ENCODE results near the gene DGKG. TPM values are rescaled to one million over a fixed set of nuclear protein-coding genes. Genes with fewer than 3 reads are reported as not detected.

Gene DGKG
- total and polyA plus RNA-seq, 9 of the 15 experiments (the other 6 are each of a cell fraction or from before 2014, with no cell fraction given) = 0.01 to 0.36 (median 0.15) TPM

GRCh38 chr3:186107215-186108105, 254.6 kb downstream of the DGKG start (continued):
- TF ChIP-seq HINFP (tag; conservative IDR thresholded peaks at IDR 0.05; ENCODE audit: low read depth) (no peak), CREB3L1 (IDR thresholded peaks at IDR 0.05; ENCODE audit: borderline replicate concordance, low read depth) (no peak), ZNF224 (CRISPR knock-in tag; IDR thresholded peaks at IDR 0.05) (no peak), KAT2B (IDR thresholded peaks at IDR 0.05; ENCODE audit: low read depth, low read length) (no peak), SAFB2 (IDR thresholded peaks at IDR 0.05; ENCODE audit: borderline replicate concordance, low read depth, low read length, severe bottlenecking) (no peak), EP400 (IDR thresholded peaks at IDR 0.05) (peak; percentile 14; the same call in 1 of the 2 replicates), ZFP91 (CRISPR knock-in tag; IDR thresholded peaks at IDR 0.05) (no peak), ZNF407 (IDR thresholded peaks at IDR 0.05; ENCODE audit: low read depth) (no peak), IRF1 (CRISPR knock-in tag; IDR thresholded peaks at IDR 0.05; ENCODE audit: borderline replicate concordance) (no peak), NFYB (IDR thresholded peaks at IDR 0.05; ENCODE audit: extremely low read depth, insufficient read length) (no peak), MAFK (IDR thresholded peaks at IDR 0.05; ENCODE audit: low read length) (no peak)
